DMS114 treated with DMSO at 0.1 percent for 48 hours (cell line): ENCODE data around the gene DDX10.
"Not testable (repeated sequence)": the region's sequence is repeated elsewhere in the genome, so short reads cannot be mapped to it uniquely, and the experiment has no call there.

Source experiments
- DNase-seq: peaks from one replicate; lab custom pipeline; 2025; ENCODE audit not compliant: unreplicated experiment; lab: John Stamatoyannopoulos, UW

The DDX10 gene

GRCh38 chr11:108768370-108768769, 103.5 kb downstream of the DDX10 start:
- DNase-seq = no peak

- DNase-seq = no peak
Observed at GRCh38 chr11:108768964-108769363, 104.1 kb downstream of the DDX10 start.

- DNase-seq = no peak
Observed at GRCh38 chr11:108774037-108774730, 109.3 kb downstream of the DDX10 start.

- DNase-seq = no peak
Observed at GRCh38 chr11:108775324-108775723, 110.5 kb downstream of the DDX10 start.

- not testable (repeated sequence) for DNase-seq
Observed at GRCh38 chr11:108779147-108779546, 114.3 kb downstream of the DDX10 start.

- no peak for DNase-seq
Observed at GRCh38 chr11:108780119-108780518, 115.2 kb downstream of the DDX10 start.

GRCh38 chr11:108781946-108782345, 117.1 kb downstream of the DDX10 start:
- DNase-seq = no peak

- no peak for DNase-seq
Observed at GRCh38 chr11:108786281-108786990, 121.6 kb downstream of the DDX10 start.

GRCh38 chr11:108787105-108787504, 122.2 kb downstream of the DDX10 start:
- DNase-seq = no peak

GRCh38 chr11:108788565-108789199, 123.8 kb downstream of the DDX10 start:
- DNase-seq = no peak

GRCh38 chr11:108790501-108791299, 125.8 kb downstream of the DDX10 start:
- no peak for DNase-seq

GRCh38 chr11:108793138-108793537, 128.3 kb downstream of the DDX10 start:
- DNase-seq = no peak

- DNase-seq = no peak
Observed at GRCh38 chr11:108793611-108794010, 128.7 kb downstream of the DDX10 start.

- DNase-seq = no peak
Observed at GRCh38 chr11:108796551-108796950, 131.7 kb downstream of the DDX10 start.

- DNase-seq = no peak
Observed at GRCh38 chr11:108797578-108798100, 132.8 kb downstream of the DDX10 start.

GRCh38 chr11:108802492-108802891, 137.6 kb downstream of the DDX10 start:
- no peak for DNase-seq

GRCh38 chr11:108803776-108804175, 138.9 kb downstream of the DDX10 start:
- no peak for DNase-seq

- DNase-seq = no peak
Observed at GRCh38 chr11:108804511-108804910, 139.6 kb downstream of the DDX10 start.

- DNase-seq = no peak
Observed at GRCh38 chr11:108805030-108805429, 140.2 kb downstream of the DDX10 start.

GRCh38 chr11:108807262-108807661, 142.4 kb downstream of the DDX10 start:
- no peak for DNase-seq

- DNase-seq = no peak
Observed at GRCh38 chr11:108813086-108813485, 148.2 kb downstream of the DDX10 start.
